Measurements from ENCODE around the gene TK2. TPM values are rescaled to one million over a fixed set of nuclear protein-coding genes. Genes with fewer than 3 reads are reported as not detected.

The TK2 gene
- total RNA-seq, 1 donor from 2014 or later, result 13.1 TPM

- peaks cover 2% of the 10 kb centered on the region for H3K27me3 Mint-ChIP-seq (ENCODE audit: unreplicated experiment)
- peaks cover 3% of the 10 kb centered on the region for H3K36me3 Mint-ChIP-seq (ENCODE audit: low read depth, unreplicated experiment)
- H3K9me3 Mint-ChIP-seq (ENCODE audit: unreplicated experiment), result no peaks in the 10 kb centered on the region
- H3K4me1 Mint-ChIP-seq (ENCODE audit: unreplicated experiment), result peaks cover 6% of the 10 kb centered on the region
- DNase-seq (ENCODE audit: low spot score), result no peak
- no peak for TF ChIP-seq CTCF (IDR thresholded peaks at IDR 0.05; ENCODE audit: unreplicated experiment)
- no peak overlapping the region for H3K27ac Mint-ChIP-seq (ENCODE audit: unreplicated experiment)
- H3K4me3 Mint-ChIP-seq (ENCODE audit: unreplicated experiment), result no peak overlapping the region
These were observed 13.4 kb downstream of the TK2 start for GRCh38 chr16:66536525-66536924.

GRCh38 chr16:66534376-66534799, 15.5 kb downstream of the TK2 start:
- Mint-ChIP-seq H3K4me1 (ENCODE audit: unreplicated experiment) (peaks cover 6% of the 10 kb centered on the region), H3K36me3 (ENCODE audit: low read depth, unreplicated experiment) (peaks cover 7% of the 10 kb centered on the region), H3K9me3 (ENCODE audit: unreplicated experiment) (no peaks in the 10 kb centered on the region), H3K27ac (ENCODE audit: unreplicated experiment) (peak overlapping the region; percentile 48), H3K27me3 (ENCODE audit: unreplicated experiment) (peaks cover 2% of the 10 kb centered on the region), H3K4me3 (ENCODE audit: unreplicated experiment) (no peak overlapping the region)
- TF ChIP-seq CTCF (IDR thresholded peaks at IDR 0.05; ENCODE audit: unreplicated experiment), result no peak
- no peak for DNase-seq (ENCODE audit: low spot score)

GRCh38 chr16:66529475-66529874, 20.4 kb downstream of the TK2 start:
- Mint-ChIP-seq H3K4me3 (ENCODE audit: unreplicated experiment) (no peak overlapping the region), H3K4me1 (ENCODE audit: unreplicated experiment) (peaks cover 15% of the 10 kb centered on the region), H3K36me3 (ENCODE audit: low read depth, unreplicated experiment) (peaks cover 27% of the 10 kb centered on the region), H3K9me3 (ENCODE audit: unreplicated experiment) (no peaks in the 10 kb centered on the region), H3K27me3 (ENCODE audit: unreplicated experiment) (no peaks in the 10 kb centered on the region), H3K27ac (ENCODE audit: unreplicated experiment) (no peak overlapping the region)
- TF ChIP-seq CTCF (IDR thresholded peaks at IDR 0.05; ENCODE audit: unreplicated experiment), result no peak
- no peak for DNase-seq (ENCODE audit: low spot score)

- TF ChIP-seq CTCF (IDR thresholded peaks at IDR 0.05; ENCODE audit: unreplicated experiment), result no peak
- Mint-ChIP-seq H3K4me1 (ENCODE audit: unreplicated experiment) (peaks cover 17% of the 10 kb centered on the region), H3K27me3 (ENCODE audit: unreplicated experiment) (peaks cover 3% of the 10 kb centered on the region), H3K27ac (ENCODE audit: unreplicated experiment) (no peak overlapping the region), H3K4me3 (ENCODE audit: unreplicated experiment) (no peak overlapping the region), H3K36me3 (ENCODE audit: low read depth, unreplicated experiment) (peaks cover 31% of the 10 kb centered on the region), H3K9me3 (ENCODE audit: unreplicated experiment) (no peaks in the 10 kb centered on the region)
- no peak for DNase-seq (ENCODE audit: low spot score)
These were observed 21.6 kb downstream of the TK2 start for GRCh38 chr16:66528294-66528693.

GRCh38 chr16:66525396-66526180, 24.3 kb downstream of the TK2 start:
- peaks cover 36% of the 10 kb centered on the region for H3K4me1 Mint-ChIP-seq (ENCODE audit: unreplicated experiment)
- TF ChIP-seq CTCF (IDR thresholded peaks at IDR 0.05; ENCODE audit: unreplicated experiment), result no peak
- H3K27ac Mint-ChIP-seq (ENCODE audit: unreplicated experiment), result peak overlapping the region; percentile 75
- peaks cover 5% of the 10 kb centered on the region for H3K27me3 Mint-ChIP-seq (ENCODE audit: unreplicated experiment)
- H3K36me3 Mint-ChIP-seq (ENCODE audit: low read depth, unreplicated experiment), result peaks cover 31% of the 10 kb centered on the region
- H3K9me3 Mint-ChIP-seq (ENCODE audit: unreplicated experiment), result no peaks in the 10 kb centered on the region
- DNase-seq (ENCODE audit: low spot score), result no peak
- peak overlapping the region; percentile 21 for H3K4me3 Mint-ChIP-seq (ENCODE audit: unreplicated experiment)

All from endothelial cell (in vitro differentiated cells).